HG03175 (cell line): ENCODE measurements around the gene DNAJB1.
"Not testable (repeated sequence)": the region's sequence is repeated elsewhere in the genome, so short reads cannot be mapped to it uniquely, and the experiment has no call there.

Source experiments
- ATAC-seq: cut with Tn5 transposase; IDR thresholded peaks from one replicate; pipeline ENCODE4 v1.9.1; 2021; ENCODE audit warnings: mild to moderate bottlenecking, moderate library complexity; ENCODE audit not compliant: unreplicated experiment

The DNAJB1 gene

DNA sequence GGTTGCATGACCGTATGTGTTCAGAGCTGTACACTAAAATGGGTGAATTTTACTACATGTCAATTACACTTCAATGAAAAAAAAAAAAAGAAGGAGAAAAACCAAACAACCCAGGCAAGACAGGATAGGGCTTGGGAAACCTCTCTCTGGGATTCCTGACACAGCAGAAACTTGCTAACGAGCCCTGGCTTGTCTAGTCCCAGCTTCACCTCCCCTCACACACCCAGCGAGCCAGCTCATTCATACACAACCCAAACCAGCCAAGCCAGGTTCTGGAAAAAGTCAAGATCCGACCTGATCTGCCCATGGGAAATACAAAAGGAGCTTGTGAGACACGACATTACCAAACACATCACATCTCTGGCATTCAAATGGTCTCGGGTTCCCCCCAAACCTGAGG is 7.5 kb upstream of the DNAJB1 start:
- no peak for ATAC-seq

DNA sequence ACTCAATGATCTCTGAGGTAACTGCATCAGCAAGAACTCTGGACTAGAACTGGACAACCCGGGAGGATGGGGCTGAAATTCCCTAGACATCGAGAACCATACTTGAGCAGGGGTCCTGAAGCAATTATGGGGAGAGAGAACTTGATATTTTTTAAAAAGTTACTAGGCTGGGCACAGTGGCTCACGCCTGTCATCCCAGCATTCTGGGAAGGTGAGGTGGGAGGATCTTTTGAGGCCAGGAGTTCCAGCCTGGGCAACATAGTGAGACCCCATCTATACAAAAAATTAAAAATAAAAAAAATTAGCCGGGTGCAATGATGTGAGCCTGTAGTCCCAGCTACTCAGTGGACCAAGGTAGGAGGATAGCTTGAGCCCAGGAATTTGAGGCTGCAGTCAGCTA is 2.3 kb upstream of the DNAJB1 start:
- ATAC-seq, result no peak

DNA sequence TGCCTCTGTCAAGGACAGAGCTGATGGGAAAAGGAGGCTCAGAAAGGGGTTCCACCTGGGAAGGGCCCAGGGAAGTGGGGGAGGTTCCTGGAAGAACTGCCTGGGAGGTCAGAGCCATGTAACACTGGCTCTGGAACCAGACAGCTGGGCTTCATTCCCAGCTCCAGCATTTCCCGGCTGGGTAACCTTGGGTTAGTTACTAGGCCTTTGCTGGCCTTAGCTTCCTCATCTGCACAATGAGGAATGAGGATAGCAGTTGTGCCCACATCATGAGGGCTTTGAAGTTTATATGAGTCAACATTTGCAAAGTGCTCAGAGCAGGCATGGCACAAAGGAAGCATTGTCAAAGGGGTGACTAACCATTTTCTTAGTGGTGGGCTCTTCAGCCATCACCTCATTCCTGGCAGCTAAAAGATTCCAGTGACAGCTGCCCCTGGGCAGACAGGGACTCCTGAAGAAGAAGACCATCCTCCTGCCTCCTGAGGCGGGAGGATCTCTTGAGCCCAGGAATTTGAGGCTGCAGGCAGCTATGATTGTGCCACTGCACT is 1.7 kb upstream of the DNAJB1 start:
- no peak for ATAC-seq

DNA sequence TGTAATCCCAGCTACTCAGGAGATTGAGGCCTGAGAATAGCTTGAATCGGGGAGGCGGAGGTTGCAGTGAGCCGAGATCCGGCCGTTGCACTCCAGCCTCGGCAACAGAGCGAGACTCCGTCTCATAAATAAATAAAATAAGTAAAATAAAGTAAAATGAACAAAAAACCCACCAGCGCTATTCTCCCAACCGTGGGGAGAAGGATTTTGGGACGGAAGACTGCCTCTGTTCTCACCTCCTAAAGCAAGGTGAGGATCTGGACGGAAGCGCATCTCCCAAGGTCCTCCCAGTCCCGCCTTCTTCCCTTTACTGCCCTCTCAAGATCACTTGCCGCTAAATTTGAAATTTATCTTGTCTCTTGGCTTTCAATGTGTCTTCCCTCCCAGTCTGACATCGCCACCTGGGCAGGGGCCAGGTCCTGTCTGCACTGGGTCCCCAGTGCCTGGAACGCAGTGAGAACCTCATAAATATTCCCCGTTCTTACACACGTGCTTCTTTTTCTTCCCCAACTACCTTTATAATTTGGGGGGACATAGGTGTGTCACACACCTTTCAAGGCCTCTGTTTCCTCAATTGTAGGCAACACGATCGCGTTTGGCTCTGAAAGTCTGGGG is 1.2 kb upstream of the DNAJB1 start:
- ATAC-seq, result no peak

DNA sequence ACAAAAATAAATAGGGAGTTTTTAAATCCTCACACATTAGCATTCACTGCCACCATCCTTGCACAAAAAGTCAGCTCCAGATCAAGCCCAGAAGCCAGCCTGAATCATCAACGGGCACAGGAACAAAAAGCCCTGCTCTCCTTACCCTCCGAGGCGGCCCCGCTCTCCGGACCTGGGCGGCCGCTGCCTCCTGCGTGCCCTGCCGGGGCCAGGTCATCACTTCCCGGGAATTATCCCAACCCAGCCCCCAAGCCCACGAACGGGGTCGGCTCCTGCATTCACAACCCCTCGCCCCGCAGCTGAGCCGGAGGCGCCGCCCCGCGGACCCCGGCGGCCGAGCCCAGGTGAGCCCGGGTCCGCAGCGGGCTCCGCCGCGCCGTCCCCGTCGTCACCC is 754 bp downstream of the DNAJB1 start:
- no peak for ATAC-seq

DNA sequence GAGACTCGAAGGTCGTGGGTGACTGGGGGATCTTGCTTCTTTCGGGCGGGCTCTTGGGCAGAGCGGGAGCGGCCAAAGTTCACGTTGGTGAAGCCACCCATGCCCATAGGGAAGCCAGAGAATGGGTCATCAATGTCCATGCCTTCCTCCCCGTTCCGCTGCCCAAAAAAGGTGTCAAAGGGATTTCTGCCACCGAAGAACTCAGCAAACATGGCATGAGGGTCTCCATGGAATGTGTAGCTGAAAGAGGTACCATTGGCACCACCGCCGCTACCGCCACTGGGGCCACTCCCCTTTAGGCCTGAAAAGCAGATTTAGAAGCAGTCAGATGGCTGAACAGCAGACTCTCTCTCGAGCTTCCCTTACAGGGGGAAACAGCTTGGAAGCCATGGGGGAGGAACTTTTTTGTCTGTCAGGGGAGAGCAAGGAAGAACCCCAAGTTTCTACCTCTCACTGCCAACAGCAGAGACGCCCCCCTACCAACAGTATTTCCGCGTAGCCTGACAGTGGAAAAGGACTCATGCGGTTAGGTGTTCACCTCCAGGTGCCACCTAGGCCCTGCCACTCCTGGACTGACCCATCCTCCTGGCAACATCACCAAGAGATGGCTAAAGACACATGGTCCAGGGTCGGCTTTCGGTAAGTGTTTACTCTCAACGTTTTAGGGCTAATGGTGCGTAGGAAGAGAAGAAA is 1.3 kb downstream of the DNAJB1 start:
- no peak for ATAC-seq

DNA sequence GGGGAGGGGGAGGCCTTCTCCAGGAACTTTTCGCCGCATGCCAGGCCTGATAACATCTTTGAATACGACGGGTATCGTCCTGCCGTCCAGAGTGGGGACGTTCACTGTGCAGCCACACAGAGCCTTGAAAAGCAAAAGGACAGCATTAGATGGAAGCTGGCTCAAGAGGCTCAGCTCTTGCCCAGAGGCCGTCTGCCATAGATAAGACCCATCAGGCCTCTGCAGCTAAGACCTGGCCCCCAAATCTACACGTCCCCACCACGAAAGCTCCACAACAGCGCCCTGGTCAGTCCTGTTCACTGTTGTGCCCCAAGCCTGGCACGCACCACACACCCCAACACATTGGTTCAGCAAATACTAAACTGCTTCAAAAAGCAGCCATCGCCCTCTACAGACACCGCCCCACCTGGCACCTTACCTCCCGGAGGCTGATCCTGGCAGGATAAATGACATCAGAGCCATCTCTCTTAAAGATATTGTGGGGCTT is 2.1 kb downstream of the DNAJB1 start:
- ATAC-seq, result no peak

DNA sequence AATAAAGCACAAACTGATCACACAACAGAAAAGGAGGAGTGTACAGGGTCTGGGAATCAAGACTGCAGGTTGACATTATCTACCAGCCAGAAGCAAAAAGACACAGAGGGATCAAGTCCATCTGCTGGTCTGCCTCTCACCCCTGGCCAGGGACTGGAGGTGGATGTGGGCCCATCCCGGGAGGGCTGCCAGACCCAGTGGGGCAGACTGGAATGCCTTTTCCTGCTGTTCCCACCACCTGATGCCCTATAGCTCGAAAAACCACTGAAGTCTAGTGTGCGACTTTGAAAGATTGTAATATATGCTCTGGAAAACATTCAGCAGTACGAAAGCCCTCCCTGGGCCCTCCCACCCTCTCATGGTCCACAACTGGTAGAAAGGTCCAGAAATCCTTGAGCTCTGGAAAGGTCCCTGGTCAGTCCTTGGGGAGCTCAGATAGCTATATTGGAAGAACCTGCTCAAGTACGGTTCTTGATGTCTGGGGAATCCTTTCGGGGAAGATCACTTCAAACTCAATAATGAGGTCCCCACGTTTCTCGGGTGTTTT is 2.6 kb downstream of the DNAJB1 start:
- ATAC-seq, result no peak

DNA sequence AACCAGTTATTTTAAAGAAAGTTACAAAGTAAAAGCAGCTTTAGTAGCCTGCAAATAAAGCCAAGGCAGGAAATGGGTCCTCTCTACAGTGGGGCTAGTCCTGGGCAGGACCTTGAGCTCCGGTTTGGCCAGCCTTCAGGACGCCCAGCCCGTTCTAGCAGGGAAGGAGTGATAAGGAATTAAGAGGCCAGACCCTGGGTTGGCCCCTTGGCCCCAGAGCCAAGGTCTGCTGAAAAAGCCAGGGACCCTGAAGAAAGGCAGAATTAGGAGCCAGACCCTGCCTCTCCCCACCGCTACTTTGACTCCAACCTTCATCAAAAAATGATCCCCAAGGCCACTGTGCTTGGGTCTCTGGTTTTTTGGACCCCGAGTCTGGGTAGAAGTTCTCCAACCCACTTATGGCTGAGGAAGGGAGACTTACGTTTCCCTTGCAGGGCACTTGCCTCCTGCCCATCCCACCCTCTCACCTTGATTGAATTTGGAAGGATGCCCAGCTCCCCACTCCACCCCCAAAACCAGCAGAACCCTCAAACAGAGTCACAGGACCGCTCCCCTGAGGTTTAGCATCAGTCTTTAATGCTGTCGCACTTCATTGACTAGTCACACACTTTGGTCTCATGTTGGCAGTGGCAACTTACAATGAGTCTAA is 3.9 kb downstream of the DNAJB1 start:
- no peak for ATAC-seq

DNA sequence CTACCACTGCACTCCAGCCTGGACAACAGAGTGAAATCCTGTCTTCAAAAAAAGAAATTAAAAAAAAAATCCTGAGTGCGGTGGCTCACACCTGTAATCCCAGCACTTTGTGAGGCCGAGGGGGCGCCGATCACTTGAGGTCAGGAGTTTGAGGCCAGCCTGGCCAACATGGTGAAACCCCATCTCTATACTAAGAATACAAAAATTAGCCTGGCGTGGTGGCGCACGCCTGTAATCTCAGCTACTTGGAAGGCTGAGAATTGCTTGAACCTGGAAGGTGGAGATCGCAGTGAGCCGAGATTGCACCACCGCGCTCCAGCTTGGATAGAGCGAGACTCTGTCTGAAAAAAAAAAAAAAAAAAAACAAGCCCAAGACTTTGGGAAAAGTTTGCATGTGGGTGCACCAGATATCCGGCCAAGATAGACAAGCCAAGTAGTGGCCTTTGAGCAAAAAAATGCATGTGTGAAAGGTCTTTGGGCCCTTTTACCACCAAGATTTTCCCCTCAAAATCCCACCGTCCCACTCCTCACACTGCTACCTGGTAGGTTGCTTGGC is 5.7 kb downstream of the DNAJB1 start:
- no peak for ATAC-seq

DNA sequence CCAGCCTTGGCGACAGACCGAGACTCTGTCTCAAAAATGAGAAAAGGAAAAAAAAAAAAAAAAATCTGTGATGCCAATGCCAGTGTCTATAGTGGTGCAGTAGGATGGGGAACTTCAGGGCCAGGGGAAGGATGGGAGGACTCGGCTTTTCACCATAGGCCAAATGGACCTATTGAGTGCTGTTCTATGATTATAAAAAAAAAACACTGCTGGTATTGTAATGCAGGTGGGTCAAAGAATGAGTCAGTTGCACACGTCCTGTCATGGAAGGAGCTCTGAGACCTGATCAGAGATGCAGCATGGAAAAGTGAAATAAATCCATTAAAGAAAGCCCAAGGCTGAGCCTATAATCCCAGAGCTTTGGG is 7.0 kb downstream of the DNAJB1 start:
- ATAC-seq, result no peak

DNA sequence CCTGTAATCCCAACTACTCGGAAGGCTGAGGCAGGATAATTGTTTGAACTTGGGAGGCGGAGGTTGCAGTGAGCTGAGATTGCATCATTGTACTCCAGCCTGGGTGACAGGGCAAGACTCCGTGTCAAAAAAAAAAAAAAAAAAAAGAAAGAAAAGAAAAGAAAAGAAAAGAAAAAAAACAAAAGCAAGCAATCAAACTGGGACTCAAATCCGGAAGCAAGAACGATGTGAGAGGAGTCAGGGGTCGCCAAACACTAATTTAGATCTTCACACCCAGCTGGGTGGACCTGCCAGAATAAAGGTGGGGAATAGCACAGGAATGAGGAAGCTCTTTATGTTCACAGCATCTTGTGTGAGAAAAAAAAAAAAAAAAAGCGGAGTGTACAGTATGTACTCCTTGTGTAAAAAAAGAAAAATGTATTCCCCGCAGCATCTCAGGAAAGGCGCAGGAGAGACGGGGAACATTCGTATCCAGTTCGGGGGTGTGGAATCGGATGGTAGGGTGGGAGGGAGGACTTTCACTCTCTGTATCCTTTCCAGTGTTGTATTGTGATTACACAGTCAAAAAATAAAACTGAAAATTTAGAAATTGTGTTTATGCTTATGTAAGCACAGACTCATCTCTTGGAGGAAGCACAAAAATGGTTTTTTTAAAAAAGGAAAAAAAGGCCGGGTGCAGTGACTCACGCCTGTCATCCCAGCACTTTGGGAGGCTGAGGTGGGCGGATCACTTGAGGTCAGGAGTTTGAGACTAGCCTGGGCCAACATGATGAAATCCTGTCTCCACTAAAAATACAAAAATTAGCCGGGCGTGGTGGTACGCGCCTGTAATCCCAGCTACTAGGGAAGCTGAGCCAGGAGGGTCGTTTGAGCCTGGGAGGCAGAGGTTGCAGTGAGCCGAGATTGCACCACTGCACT is 7.6 kb downstream of the DNAJB1 start:
- ATAC-seq, result no peak

DNA sequence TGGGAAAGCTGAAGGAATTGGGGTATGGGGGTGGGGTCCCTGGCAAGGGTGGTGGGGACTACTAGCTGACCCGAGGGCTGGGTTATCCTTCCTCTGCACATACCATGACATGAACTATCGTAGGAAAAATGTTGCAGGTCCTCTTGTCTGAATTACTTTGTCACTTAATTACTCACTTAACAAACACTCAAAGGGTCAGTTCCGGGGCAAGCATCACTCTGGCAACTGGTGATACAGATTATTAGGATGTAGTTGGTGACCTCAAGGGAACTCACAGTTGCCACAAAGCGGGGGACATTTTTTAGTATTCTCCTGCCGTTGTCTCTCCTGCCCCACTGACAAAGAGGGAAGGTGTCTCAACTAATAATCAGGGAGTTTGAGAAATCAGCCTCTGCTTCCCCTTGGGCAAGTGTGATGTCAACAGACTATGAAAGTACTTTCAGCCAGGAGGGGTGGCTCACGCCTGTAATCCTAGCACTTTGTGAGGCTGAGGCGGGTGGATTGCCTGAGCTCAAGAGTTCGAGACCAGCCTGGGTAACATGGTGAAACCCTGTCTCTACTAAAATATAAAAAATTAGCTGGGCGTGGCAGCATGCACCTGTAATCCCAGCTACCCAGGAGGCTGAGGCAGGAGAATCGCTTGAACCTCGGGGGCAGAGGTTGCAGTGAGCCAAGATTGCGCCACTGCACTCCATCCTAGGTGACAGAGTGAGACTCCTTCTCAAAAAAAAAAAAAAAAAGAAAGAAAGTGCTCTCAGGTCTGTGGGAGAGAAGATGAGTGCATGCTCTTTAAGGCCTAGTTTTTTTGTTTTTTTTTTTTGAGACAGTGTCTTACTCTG is 10.3 kb downstream of the DNAJB1 start:
- no peak for ATAC-seq

DNA sequence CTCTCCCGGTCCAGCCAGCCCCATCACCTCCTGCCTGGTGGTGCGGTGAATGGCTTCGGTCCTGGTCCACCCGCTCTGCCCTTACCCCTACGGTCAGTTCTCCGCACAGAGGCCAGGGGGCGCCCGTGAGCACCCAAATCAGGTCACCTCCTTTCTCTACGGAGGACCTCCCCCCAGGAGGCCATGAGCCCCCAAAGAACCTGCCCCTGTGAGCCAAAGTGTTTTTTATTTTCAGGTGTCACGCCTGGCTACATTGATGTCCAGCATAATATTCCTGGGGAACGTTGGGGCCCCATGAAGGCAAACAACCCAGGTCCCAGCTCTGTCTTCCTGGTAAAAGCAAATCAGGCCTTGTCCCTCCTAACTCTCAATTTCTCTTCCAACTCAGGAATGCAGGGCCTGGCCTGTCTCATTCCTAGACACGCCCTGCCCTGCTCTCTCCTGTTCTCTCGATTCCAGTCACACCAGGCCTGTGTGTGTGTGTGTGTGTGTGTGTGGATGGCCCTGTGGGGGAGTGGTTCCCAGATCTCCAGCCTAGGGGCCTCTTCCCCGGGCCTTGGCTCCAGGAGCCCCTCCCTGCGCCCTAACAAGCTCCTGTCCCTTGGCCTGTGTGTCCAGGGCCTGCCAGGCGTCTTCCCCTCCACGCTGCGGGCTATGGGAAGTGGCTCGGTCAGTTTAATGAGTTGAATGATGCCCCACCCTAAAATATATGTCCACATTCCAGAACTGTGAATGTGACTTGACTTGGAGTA is 12.5 kb downstream of the DNAJB1 start:
- ATAC-seq, result no peak

DNA sequence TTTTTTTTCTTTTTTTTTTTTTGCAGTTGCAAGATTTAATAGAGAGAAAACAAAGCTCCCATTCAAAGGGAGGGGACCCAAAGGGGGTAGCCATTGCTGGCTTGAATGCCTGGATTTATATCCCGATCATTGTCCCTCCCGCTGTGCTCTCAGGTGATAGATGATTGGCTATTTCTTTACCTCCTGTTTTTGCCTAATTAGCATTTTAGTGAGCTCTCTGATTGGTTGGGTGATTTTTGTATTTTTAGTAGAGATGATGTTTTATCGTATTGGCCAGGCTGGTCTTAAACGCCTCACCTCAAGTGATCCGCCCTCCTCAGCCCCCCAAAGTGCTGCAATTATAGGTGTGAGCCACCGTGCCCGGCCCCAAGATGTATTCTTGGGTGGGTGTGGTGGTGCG is 13.6 kb downstream of the DNAJB1 start:
- ATAC-seq, result not testable (repeated sequence)

DNA sequence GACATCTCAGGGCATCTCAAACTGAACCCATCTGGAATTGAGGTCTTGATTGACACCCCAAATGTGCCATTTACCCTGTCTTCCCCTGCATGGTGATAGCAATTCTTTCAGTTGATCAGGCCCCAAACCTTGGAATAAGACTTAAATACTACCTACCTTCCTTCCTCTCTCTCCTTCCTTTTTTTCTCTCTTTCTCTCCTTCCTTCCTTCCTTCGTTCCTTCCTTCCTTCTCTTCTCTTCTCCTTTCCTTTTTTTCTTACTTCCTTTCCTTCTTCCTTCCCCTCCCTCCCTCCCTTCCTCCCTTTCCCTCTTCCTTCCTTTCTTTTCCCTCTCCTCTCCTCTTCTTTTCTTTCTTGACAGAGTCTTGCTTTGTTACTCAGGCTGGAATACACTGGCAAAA is 14.9 kb downstream of the DNAJB1 start:
- no peak for ATAC-seq

DNA sequence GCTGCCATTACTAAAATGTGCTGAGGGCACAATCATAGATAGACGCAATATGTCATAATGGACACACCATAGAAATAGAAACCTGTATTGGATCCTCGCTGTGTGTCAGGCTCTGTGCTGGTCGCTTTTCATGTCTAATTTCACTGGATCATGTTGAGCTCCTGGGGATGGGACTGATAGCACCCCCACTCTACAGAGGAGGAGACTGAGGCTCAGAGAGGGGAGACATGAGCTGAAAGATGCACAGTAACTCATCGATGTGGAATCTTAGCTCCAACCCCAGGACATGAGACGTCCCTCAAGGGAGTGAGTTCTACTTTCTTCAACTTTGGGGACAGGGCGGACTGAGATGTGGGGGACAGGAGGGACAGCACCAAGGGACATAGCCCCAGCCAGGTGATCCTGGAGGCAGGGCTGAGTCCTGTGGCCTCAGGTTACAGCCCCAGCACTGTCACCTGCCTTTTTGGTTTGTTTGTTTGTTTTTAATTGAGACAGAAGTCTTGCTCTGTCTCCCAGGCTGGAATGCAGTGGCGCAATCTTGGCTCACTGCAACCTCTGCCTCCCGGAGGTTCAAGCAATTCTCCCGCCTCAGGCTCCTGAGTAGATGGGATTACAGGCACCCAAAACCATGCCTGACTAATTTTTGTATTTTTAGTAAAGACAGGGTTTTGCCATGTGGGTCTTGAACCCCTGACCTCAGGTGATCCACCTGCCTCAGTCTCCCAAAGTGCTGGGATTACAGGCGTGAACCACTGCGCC is 15.7 kb downstream of the DNAJB1 start:
- no peak for ATAC-seq
